Upper lobe of left lung (tissue), 6 donors: ENCODE measurements around the gene CLDN14. TPM values are rescaled to one million over a fixed set of nuclear protein-coding genes. Genes with fewer than 3 reads are reported as not detected.

Experiments used
- ATAC-seq, 2 donors: fragments of 200-7000 bp; cut with Tn5 transposase; one replicate each; pipeline ENCODE4 v1.9.1; 2022; ENCODE audit warnings: mild to moderate bottlenecking in 2 of 2, moderate library complexity in 2 of 2; ENCODE audit not compliant: low FRiP score in 2 of 2
- DNase-seq, 2 donors: peaks; one replicate each; pipeline ENCODE4 v3.0.0-alpha.2; 2019 to 2020
- H3K27ac ChIP-seq, 4 donors: fragments of 200-600 bp; sonication (generic); one replicate each; pipeline ENCODE4 v1.5.1; 2016 to 2019
- H3K27me3 ChIP-seq, 4 donors: fragments of 200-600 bp; sonication (generic); one replicate each; pipeline ENCODE4 v1.5.1; 2017 to 2019
- H3K36me3 ChIP-seq, 4 donors: fragments of 200-600 bp; sonication (generic); one replicate each; pipeline ENCODE4 v1.5.1; 2016 to 2019
- H3K4me1 ChIP-seq, 4 donors: fragments of 200-600 bp; sonication (generic); one replicate each; pipeline ENCODE4 v1.5.1; 2018 to 2019
- H3K4me3 ChIP-seq, 4 donors: fragments of 200-600 bp; sonication (generic); one replicate each; pipeline ENCODE4 v1.5.1; 2017 to 2019; ENCODE audit warnings: mild to moderate bottlenecking in 2 of 4, moderate library complexity in 1 of 4
- H3K9me3 ChIP-seq, 4 donors: fragments of 200-600 bp; sonication (generic); one replicate each; pipeline ENCODE4 v1.5.1; 2018 to 2019
- EP300 ChIP-seq, 4 donors: sonication (generic); formaldehyde crosslinking; IDR thresholded peaks; one replicate each; pipeline ENCODE4 v1.5.1; 2017; ENCODE audit warnings: antibody characterized with exemption in 4 of 4, control low read depth in 2 of 4
- POLR2A ChIP-seq, 4 donors: fragments of 450-650 bp; IDR thresholded peaks; one replicate each; pipeline ENCODE4 v1.5.1; 2016 to 2017; ENCODE audit warnings: antibody characterized with exemption in 4 of 4, mild to moderate bottlenecking in 2 of 4
- POLR2AphosphoS5 ChIP-seq, 2 donors: sonication (generic); formaldehyde crosslinking; IDR thresholded peaks; one replicate each; pipeline ENCODE4 v1.5.1; 2017; ENCODE audit warnings: antibody characterized with exemption in 2 of 2
- WGBS, 2 donors: methylation state at CpG; one replicate each; pipeline ENCODE4 v1.1.5; 2017 to 2018; 5-methylcytosine and 5-hydroxymethylcytosine counted together
- total RNA-seq, 6 donors: library from RNA; depleted of rRNA in 4 of 6; stranded (reverse); fragments of >200 nt in 4 of 6; gene quantifications; one replicate each; pipeline versions ENCODE4 v1.1.0 to v1.2.1, GENCODE V29; 2016 to 2021
- TF ChIP-seq, protein P1 (sequence below), 6 experiments: fragments of 450-650 bp in 4 of 6; fragments of 200-600 bp in 2 of 6; sonication (generic) in 2 of 6; IDR thresholded peaks; one replicate each; pipeline ENCODE4 v1.5.1; 2016 to 2019; ENCODE audit warnings: antibody characterized with exemption in 6 of 6
- donor health status: DM: no; HTN: no; CAD: no; lungs with moderate emphysema.
- donor health status: DM: no; HTN: yes; CAD: no; lungs with severe emphysema.

CLDN14 gene
- total RNA-seq, 6 donors from 2014 or later, result 0.47 TPM; not detected in 5

DNA sequence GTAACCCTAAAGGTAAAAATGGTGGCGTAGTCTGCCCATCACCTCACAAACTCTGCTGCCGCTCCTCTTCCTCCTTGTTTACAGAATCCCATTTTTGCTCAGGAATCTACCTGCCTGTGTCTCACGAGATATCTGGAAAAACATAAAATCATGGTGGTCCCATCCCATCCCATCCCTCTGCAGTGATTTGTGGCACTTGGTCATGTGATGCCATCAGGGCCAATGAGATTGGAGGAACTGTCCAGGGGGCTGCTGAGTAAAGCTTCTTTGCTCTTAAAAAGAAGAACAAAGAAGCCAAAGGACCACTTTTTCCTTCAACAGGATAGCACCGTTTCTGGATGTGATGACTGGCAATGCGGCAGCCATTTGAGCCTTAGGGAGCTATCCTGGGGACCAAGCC is 33.0 kb upstream of the CLDN14 start:
- peaks cover 0 to 21% (median 3%) of the 10 kb centered on the region in 4 donors for H3K4me1 ChIP-seq
- H3K27me3 ChIP-seq, result no peaks in the 10 kb centered on the region
- no peak overlapping the region for H3K27ac ChIP-seq
- no peaks in the 10 kb centered on the region for H3K36me3 ChIP-seq
- H3K9me3 ChIP-seq, result no peaks in the 10 kb centered on the region
- TF ChIP-seq POLR2AphosphoS5 (IDR thresholded peaks at IDR 0.05) (no peak), POLR2A (IDR thresholded peaks at IDR 0.05) (no peak), EP300 (IDR thresholded peaks at IDR 0.05) (no peak)
- TF ChIP-seq, protein P1, sequence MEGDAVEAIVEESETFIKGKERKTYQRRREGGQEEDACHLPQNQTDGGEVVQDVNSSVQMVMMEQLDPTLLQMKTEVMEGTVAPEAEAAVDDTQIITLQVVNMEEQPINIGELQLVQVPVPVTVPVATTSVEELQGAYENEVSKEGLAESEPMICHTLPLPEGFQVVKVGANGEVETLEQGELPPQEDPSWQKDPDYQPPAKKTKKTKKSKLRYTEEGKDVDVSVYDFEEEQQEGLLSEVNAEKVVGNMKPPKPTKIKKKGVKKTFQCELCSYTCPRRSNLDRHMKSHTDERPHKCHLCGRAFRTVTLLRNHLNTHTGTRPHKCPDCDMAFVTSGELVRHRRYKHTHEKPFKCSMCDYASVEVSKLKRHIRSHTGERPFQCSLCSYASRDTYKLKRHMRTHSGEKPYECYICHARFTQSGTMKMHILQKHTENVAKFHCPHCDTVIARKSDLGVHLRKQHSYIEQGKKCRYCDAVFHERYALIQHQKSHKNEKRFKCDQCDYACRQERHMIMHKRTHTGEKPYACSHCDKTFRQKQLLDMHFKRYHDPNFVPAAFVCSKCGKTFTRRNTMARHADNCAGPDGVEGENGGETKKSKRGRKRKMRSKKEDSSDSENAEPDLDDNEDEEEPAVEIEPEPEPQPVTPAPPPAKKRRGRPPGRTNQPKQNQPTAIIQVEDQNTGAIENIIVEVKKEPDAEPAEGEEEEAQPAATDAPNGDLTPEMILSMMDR (IDR thresholded peaks at IDR 0.05), result no peak
- 74 to 84% methylated on average over 5 of the region's 5 CpGs for WGBS, 2 donors
- H3K4me3 ChIP-seq, result no peak overlapping the region
- ATAC-seq, result no peak
- DNase-seq, result no peak

DNA sequence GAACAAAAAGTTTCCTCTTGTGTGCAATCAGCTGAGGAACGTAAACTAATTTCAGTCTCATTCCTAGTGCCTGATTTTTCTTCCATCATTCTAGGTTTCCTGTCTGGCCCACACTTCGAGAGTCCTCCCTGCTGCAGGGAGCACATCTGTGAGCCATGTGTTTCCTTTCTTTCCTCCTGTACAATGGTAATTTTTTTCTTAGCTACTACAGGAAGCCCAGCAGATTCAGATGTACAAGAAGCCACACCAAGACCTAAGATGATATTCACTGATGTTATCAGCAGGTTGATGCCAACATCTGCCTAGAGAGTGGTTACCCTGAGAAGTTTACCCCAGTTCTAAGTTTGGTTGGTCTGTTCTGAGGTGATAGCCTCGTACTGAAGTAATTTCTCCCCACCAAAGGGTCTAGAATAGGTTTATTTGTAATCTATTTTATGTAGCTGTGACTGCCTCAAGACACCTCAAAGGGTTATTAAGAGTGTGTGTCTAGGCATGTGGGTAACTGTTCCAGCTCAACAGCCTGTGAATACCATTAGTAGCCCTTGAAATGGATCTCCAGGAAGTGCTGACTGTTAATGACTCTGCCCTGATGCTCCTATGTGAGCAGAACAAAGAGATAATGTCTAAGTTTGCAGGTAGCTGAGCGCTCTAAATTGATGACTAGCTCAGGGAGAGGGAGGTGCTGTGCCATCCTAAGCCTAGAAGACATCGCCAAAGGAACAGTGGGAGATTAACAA is 31.7 kb upstream of the CLDN14 start:
- TF ChIP-seq POLR2AphosphoS5 (IDR thresholded peaks at IDR 0.05), result no peak
- TF ChIP-seq, protein P1 (IDR thresholded peaks at IDR 0.05), result no peak
- no peak for TF ChIP-seq POLR2A (IDR thresholded peaks at IDR 0.05)
- TF ChIP-seq EP300 (IDR thresholded peaks at IDR 0.05), result no peak
- no peak for ATAC-seq
- DNase-seq, result no peak
- Histone ChIP-seq H3K4me1 (peaks cover 0 to 21% (median 3%) of the 10 kb centered on the region in 4 donors), H3K4me3 (no peak overlapping the region), H3K9me3 (no peaks in the 10 kb centered on the region), H3K27me3 (no peaks in the 10 kb centered on the region), H3K27ac (no peak overlapping the region), H3K36me3 (no peaks in the 10 kb centered on the region)
- 56 to 65% methylated on average over 5 of the region's 5 CpGs for WGBS, 2 donors

DNA sequence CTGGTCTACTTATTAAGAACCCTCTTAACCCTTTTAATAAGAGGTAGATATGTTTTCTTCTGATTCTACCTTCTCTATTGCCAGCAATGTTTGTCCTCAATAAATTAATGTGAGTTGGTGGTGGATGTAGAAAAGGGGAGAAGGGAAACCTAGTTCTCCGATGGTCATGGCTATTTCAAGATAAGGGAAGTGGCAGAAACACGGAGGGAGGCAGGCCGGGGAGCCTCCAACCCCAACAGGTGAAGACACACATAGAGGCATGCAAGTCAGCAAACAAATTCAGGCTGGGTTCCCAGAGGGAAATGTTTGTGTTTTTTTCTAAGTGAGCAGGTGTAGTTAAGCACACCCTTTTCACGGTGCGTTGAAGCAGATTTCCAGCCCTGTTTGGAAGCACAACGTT is 31.0 kb upstream of the CLDN14 start:
- Histone ChIP-seq H3K9me3 (no peaks in the 10 kb centered on the region), H3K4me1 (peaks cover 0 to 21% (median 3%) of the 10 kb centered on the region in 4 donors), H3K36me3 (no peaks in the 10 kb centered on the region), H3K4me3 (no peak overlapping the region), H3K27ac (no peak overlapping the region), H3K27me3 (no peaks in the 10 kb centered on the region)
- DNase-seq (no peak), ATAC-seq (no peak)
- TF ChIP-seq EP300 (IDR thresholded peaks at IDR 0.05), result no peak
- no peak for TF ChIP-seq POLR2AphosphoS5 (IDR thresholded peaks at IDR 0.05)
- TF ChIP-seq POLR2A (IDR thresholded peaks at IDR 0.05), result no peak
- TF ChIP-seq, protein P1 (IDR thresholded peaks at IDR 0.05), result no peak
- 50 to 59% methylated on average over 6 of the region's 6 CpGs for WGBS, 2 donors

DNA sequence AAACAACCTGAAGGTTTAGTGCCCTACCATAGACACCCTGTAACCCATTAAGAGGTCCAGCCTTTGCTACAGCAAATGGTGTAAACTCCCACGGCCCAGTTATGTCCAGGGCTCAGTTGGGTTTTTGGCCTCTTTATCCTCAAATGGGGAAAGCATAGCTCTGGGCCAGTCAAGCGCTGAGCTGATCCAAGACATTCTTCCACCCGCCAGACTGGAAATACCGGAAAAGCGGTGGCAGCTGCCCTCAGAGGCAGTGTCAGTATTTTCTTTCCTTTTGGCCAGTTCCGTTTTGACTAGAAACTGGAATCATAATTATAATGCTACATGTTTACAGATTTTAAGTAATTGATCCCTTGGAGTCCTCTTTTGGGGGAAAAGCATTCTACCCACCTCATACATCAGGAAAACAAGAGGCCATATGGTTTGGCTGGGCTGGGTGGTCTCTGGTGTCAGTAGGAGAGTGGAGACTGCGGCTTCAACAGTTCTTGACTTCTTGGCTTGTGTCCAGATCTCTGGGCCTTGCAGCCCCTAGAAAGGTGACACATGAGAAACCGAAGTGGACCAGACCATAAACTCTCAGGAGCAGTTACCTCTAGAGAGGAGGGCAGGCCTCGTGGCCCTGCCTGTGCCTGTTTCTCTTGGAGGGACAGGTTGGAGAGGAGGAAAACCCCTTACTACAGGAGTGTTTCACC is 30.2 kb upstream of the CLDN14 start:
- DNase-seq (peak in 1 of 2 donors; percentile 74), ATAC-seq (peak in 1 of 2 donors; percentile 57)
- H3K4me1 ChIP-seq, result peaks cover 0 to 21% (median 3%) of the 10 kb centered on the region in 4 donors

DNA sequence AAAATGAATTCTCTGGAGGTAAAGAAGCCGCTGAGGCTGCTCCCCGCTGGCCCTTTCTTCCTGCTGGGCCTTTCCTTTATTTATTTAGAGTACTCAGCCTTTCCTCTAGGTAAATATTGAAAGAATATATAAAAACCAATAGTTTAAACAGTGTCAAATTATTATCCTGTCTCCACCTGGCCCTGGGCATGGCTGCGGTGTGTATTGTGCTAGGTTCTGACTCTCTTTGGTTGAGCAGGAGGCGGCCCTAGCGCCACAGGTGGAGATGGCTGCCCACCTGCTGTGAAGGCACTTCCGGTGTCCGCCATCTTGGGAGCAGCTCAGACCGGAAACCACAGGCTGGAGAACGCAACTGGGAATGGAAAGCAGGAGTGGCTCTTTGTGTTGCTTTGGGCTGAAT is 29.0 kb upstream of the CLDN14 start:
- no peak overlapping the region for H3K4me3 ChIP-seq
- DNase-seq (no peak), ATAC-seq (no peak)
- no peak for TF ChIP-seq EP300 (IDR thresholded peaks at IDR 0.05)
- TF ChIP-seq, protein P1 (IDR thresholded peaks at IDR 0.05), result no peak
- TF ChIP-seq POLR2A (IDR thresholded peaks at IDR 0.05), result no peak
- TF ChIP-seq POLR2AphosphoS5 (IDR thresholded peaks at IDR 0.05), result no peak
- no peaks in the 10 kb centered on the region for H3K9me3 ChIP-seq
- no peaks in the 10 kb centered on the region for H3K36me3 ChIP-seq
- H3K27ac ChIP-seq, result no peak overlapping the region
- H3K4me1 ChIP-seq, result peaks cover 0 to 25% (median 3%) of the 10 kb centered on the region in 4 donors
- no peaks in the 10 kb centered on the region for H3K27me3 ChIP-seq
- 87 to 88% methylated on average over 8 to 9 of the region's 9 CpGs for WGBS, 2 donors

More for the DNA sequence above, 30.2 kb upstream of the CLDN14 start:
- H3K4me3 ChIP-seq, result no peak overlapping the region
- TF ChIP-seq POLR2A (IDR thresholded peaks at IDR 0.05) (no peak), EP300 (IDR thresholded peaks at IDR 0.05) (peak in 1 of 4 donors; percentile 7)
- H3K27me3 ChIP-seq, result no peaks in the 10 kb centered on the region
- 68 to 76% methylated on average over 7 to 9 of the region's 9 CpGs for WGBS, 2 donors
- H3K9me3 ChIP-seq, result no peaks in the 10 kb centered on the region
- H3K36me3 ChIP-seq, result no peaks in the 10 kb centered on the region
- H3K27ac ChIP-seq, result peak overlapping the region in 1 of 4 donors; percentile 14
